Panc1 (cell line): ENCODE data around the gene ITGA8. TPM values are rescaled to one million over a fixed set of nuclear protein-coding genes. Genes with fewer than 3 reads are reported as not detected.

ENCODE experiments used
- ATAC-seq: fragments of 200-7000 bp; cut with Tn5 transposase; 2 replicates; pipeline ENCODE4 v1.9.1; 2020; ENCODE audit warnings: mild to moderate bottlenecking, moderate library complexity
- BruUV-seq: library from RNA; stranded (reverse); fragments of 400-500 nt; replicated peaks from 2 replicates; lab custom pipeline; 2021; lab: Mats Ljungman, UMichigan
- CTCF ChIA-PET: fragments of 300-600 bp; sonication (Branson Sonifier 250); formaldehyde crosslinking; loops from one replicate; lab custom pipeline; 2022; ENCODE audit warnings: antibody characterized with exemption; lab: Charles Lee
- POLR2A ChIA-PET: fragments of 300-600 bp; sonication (Branson Sonifier 250); formaldehyde crosslinking; loops from one replicate; lab custom pipeline; 2022; ENCODE audit warnings: antibody characterized with exemption; lab: Charles Lee
- DNase-seq: peaks from one replicate; pipeline ENCODE4 v3.0.0-alpha.2; 2010; ENCODE audit warnings: low read depth, low spot score
- H3K27ac ChIP-seq: 2 replicates; pipeline ENCODE4 v1.5.1; 2011; ENCODE audit warnings: mild to moderate bottlenecking, low read length, inconsistent platforms
- H3K27me3 ChIP-seq: fragments of 200-500 bp; sonication (Bioruptor generic); 2 replicates; pipeline ENCODE4 v1.6.0; 2014; ENCODE audit warnings: low read length, inconsistent platforms; ENCODE audit not compliant: control insufficient read depth, insufficient read depth
- H3K36me3 ChIP-seq: fragments of 200-500 bp; sonication (Bioruptor generic); 2 replicates; pipeline ENCODE4 v1.5.1; 2014; ENCODE audit warnings: inconsistent platforms, mild to moderate bottlenecking, low read length, moderate library complexity; ENCODE audit not compliant: control insufficient read depth, insufficient read depth
- H3K4me1 ChIP-seq: 2 replicates; pipeline ENCODE4 v1.5.1; 2011; ENCODE audit warnings: inconsistent platforms, mild to moderate bottlenecking, low read length, moderate library complexity; ENCODE audit not compliant: control insufficient read depth, insufficient read depth
- H3K4me3 ChIP-seq, 2 experiments: 2 replicates each; pipeline ENCODE4 v1.5.1; 2011 to 2012; ENCODE audit warnings: low read depth in 2 of 2, low read length in 2 of 2, mild to moderate bottlenecking in 2 of 2, inconsistent platforms in 1 of 2, moderate library complexity in 1 of 2
- H3K9me3 ChIP-seq: fragments of 200-500 bp; sonication (Bioruptor generic); 2 replicates; pipeline ENCODE4 v1.5.1; 2014; ENCODE audit warnings: low read depth, mild to moderate bottlenecking, inconsistent platforms, low read length, moderate library complexity; ENCODE audit not compliant: control insufficient read depth, insufficient read depth
- CTCF ChIP-seq: fragments of 450-650 bp; IDR thresholded peaks from 2 replicates; pipeline ENCODE4 v1.5.1; 2017; ENCODE audit warnings: mild to moderate bottlenecking
- POLR2AphosphoS5 ChIP-seq: IDR thresholded peaks from 2 replicates; pipeline ENCODE4 v1.6.1; 2012; ENCODE audit warnings: mild to moderate bottlenecking, low read depth, low read length, moderate library complexity
- REST ChIP-seq, 2 experiments: IDR thresholded peaks; 2 replicates each; pipeline ENCODE4 v1.6.1; 2011 to 2012; ENCODE audit warnings: low read depth in 2 of 2, control low read depth in 1 of 2, low read length in 1 of 2, mild to moderate bottlenecking in 1 of 2, moderate library complexity in 1 of 2; ENCODE audit not compliant: insufficient read depth in 1 of 2
- SIN3A ChIP-seq: IDR thresholded peaks from 2 replicates; pipeline ENCODE4 v1.6.1; 2012; ENCODE audit warnings: low read depth, mild to moderate bottlenecking, low read length, moderate library complexity, borderline replicate concordance; ENCODE audit not compliant: insufficient read depth
- TCF7L2 ChIP-seq: IDR thresholded peaks from 2 replicates; pipeline ENCODE4 v1.6.1; 2011; ENCODE audit warnings: mild to moderate bottlenecking, low read depth, low read length, inconsistent platforms
- in situ Hi-C: cut with HindIII; loops from 2 replicates; pipeline ENCODE4 v1.10.0; 2016; ENCODE audit warnings: low sequenced_read_pairs, low pct_unique_long_range_greater_than_20kb
- intact Hi-C: fragments of 100-400 bp; cut with micrococcal nuclease; formaldehyde crosslinking; loops from one replicate; pipeline ENCODE4 v1.10.0; 2022; ENCODE audit not compliant: unreplicated experiment
- total RNA-seq: library from RNA; stranded (reverse); gene quantifications from one replicate; pipeline ENCODE4 v1.2.1, GENCODE V29; 2021; ENCODE audit not compliant: unreplicated experiment

Gene ITGA8
- total RNA-seq, 1 experiment from 2014 or later: 0.18 TPM

GRCh38 chr10:15550950-15551349 is 168.8 kb downstream of the ITGA8 start:
- Histone ChIP-seq H3K9me3 (no peaks in the 10 kb centered on the region), H3K4me1 (no peaks in the 10 kb centered on the region), H3K36me3 (no peaks in the 10 kb centered on the region), H3K27me3 (no peaks in the 10 kb centered on the region), H3K27ac (no peak overlapping the region), H3K4me3 (no peak overlapping the region)
- no peak for TF ChIP-seq CTCF
- TF ChIP-seq REST (IDR thresholded peaks at IDR 0.05; ENCODE audit: insufficient read depth in 1 of 2, low read depth in 2 of 2, low read length in 1 of 2): no peak
- no peak for TF ChIP-seq TCF7L2
- no peak for TF ChIP-seq POLR2AphosphoS5
- no peak for TF ChIP-seq SIN3A
- intact Hi-C loops (no loop called here), in situ Hi-C loops (no loop called here)
- ATAC-seq (no peak), DNase-seq (no peak)
- ChIA-PET CTCF (no interaction called here), POLR2A (no interaction called here)
- no TSS peak for BruUV-seq

- no peaks in the 10 kb centered on the region for H3K36me3 ChIP-seq
- intact Hi-C loops (no loop called here), in situ Hi-C loops (no loop called here)
- CTCF ChIA-PET: no interaction called here
- H3K4me1 ChIP-seq: no peaks in the 10 kb centered on the region
- no peak overlapping the region for H3K27ac ChIP-seq
- BruUV-seq: no TSS peak
- POLR2A ChIA-PET: interaction anchor here (0.6 kb wide), 1 partner anchor 26 kb away, joined by 3 read pairs; no protein-coding TSS in a partner anchor
- H3K4me3 ChIP-seq: no peak overlapping the region
- no peaks in the 10 kb centered on the region for H3K27me3 ChIP-seq
- DNase-seq (no peak), ATAC-seq (no peak)
- no peaks in the 10 kb centered on the region for H3K9me3 ChIP-seq
- TF ChIP-seq REST (IDR thresholded peaks at IDR 0.05; ENCODE audit: insufficient read depth in 1 of 2, low read depth in 2 of 2, low read length in 1 of 2) (no peak), TCF7L2 (no peak), SIN3A (no peak), CTCF (no peak), POLR2AphosphoS5 (no peak)
Measured at GRCh38 chr10:15548331-15548730, 171.4 kb downstream of the ITGA8 start.
